Heart left ventricle (tissue), 13 donors: ENCODE results near the gene APH1B.

ENCODE experiments used
- CTCF ChIP-seq, 12 donors: fragments of 200-600 bp; sonication (generic) in 4 of 12; IDR thresholded peaks; one replicate each; pipeline versions ENCODE4 v1.5.0 to v1.8.0; 2018 to 2022; ENCODE audit warnings: antibody characterized with exemption in 12 of 12, mild to moderate bottlenecking in 5 of 12
- POLR2A ChIP-seq, 2 donors: fragments of 450-650 bp; IDR thresholded peaks; one replicate each; pipeline ENCODE4 v1.6.1; 2017; ENCODE audit warnings: antibody characterized with exemption in 2 of 2, mild to moderate bottlenecking in 2 of 2, moderate library complexity in 2 of 2
- donor health status: ischemic (EF 13 %, LVEDD 7.1; RV severe dilation, severe dysfunction).
- donor health status: DM: no; HTN: yes; CAD: no.
- donor health status: DM: no; HTN: no; CAD: no.
- donor health status: ischemic (EF 25% LVEDD 6.9; RV normal size, moderate dysfunction).
- donor health status: ischemic (EF 25% LVEDD 5.7; RV mildly dilated, moderate dysfunction).
- donor health status: ischemic (EF 35%, LVEDD 5.7; RV mildly dilated, moderate dysfunction).
- donor health status: nonischemic (EF 11% LVEDD 7.7; RV severe dilation, severe dysfunction).
- donor health status: DM: yes; HTN: yes; CAD: no.
- donor health status: PGD.
- donor health status: ischemic (EF 29% LVEDD 5.4; RV normal size, mild dysfunction).
- donor health status: nonischemic (EF 23%, LVEDD 6.1; RV moderate dilation, normal function).

DNA sequence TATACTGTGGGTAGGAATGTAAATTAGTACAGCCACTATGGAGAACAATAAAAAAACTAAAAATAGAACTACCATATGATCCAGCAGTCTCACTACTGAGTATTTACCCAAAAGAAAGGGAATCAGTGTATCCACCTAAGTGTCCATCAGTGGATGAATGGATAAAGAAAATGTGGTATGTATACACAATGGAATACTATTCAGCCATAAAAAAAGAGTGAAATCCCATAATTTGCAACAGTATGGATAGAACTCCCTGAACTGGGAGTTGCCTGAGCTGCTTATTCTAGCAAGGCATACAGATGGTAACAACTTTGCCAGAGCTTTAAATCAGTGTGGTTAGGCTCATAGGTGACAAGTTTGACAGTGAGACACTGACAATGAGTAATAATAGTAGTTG, 16.1 kb upstream of the APH1B start:
- TF ChIP-seq CTCF (IDR thresholded peaks at IDR 0.05) (no peak), POLR2A (IDR thresholded peaks at IDR 0.05) (no peak)
